HUES64 (cell line): ENCODE data around the gene RALGPS1.

Source experiments
- H3K27ac ChIP-seq: 2 replicates; pipeline ENCODE4 v1.7.0; 2013; ENCODE audit warnings: low read depth, low read length, inconsistent platforms
- H3K27me3 ChIP-seq: 2 replicates; pipeline ENCODE4 v1.6.1; 2013; ENCODE audit warnings: mild to moderate bottlenecking, low read length; ENCODE audit not compliant: insufficient read depth
- H3K36me3 ChIP-seq: 2 replicates; pipeline ENCODE4 v1.6.1; 2013; ENCODE audit warnings: mild to moderate bottlenecking, low read length; ENCODE audit not compliant: insufficient read depth
- H3K4me1 ChIP-seq: 2 replicates; pipeline ENCODE4 v1.6.1; 2013; ENCODE audit warnings: mild to moderate bottlenecking, low read length, moderate library complexity; ENCODE audit not compliant: insufficient read depth
- H3K4me3 ChIP-seq: 2 replicates; pipeline ENCODE4 v1.5.1; 2013; ENCODE audit warnings: mild to moderate bottlenecking, low read length, moderate library complexity
- H3K9ac ChIP-seq: 2 replicates; pipeline ENCODE4 v1.6.1; 2013; ENCODE audit warnings: mild to moderate bottlenecking, low read depth, low read length
- H3K9me3 ChIP-seq: 2 replicates; pipeline ENCODE4 v1.6.1; 2013; ENCODE audit warnings: low read depth, low read length; ENCODE audit not compliant: insufficient read depth
- WGBS: fragments of 150-250, 120-280 bp; methylation state at CpG from one replicate; pipeline ENCODE4 v1.1.7; 2013; ENCODE audit warnings: missing lambda C conversion rate; 5-methylcytosine and 5-hydroxymethylcytosine counted together

The RALGPS1 gene

GRCh38 chr9:127130235-127130634 is 215.7 kb downstream of the RALGPS1 start:
- 91% methylated on average over 2 of the region's 2 CpGs for whole genome bisulfite sequencing
- H3K4me1 ChIP-seq = peaks cover 33% of the 10 kb centered on the region
- H3K27ac ChIP-seq = no peak overlapping the region
- H3K9me3 ChIP-seq = no peaks in the 10 kb centered on the region
- H3K9ac ChIP-seq = no peak overlapping the region
- H3K27me3 ChIP-seq = no peaks in the 10 kb centered on the region
- H3K36me3 ChIP-seq = no peaks in the 10 kb centered on the region
- no peak overlapping the region for H3K4me3 ChIP-seq

GRCh38 chr9:127130661-127131538 is 216.3 kb downstream of the RALGPS1 start:
- Histone ChIP-seq H3K27ac (no peak overlapping the region), H3K36me3 (no peaks in the 10 kb centered on the region), H3K4me1 (peaks cover 33% of the 10 kb centered on the region), H3K9me3 (no peaks in the 10 kb centered on the region), H3K4me3 (no peak overlapping the region), H3K9ac (no peak overlapping the region), H3K27me3 (no peaks in the 10 kb centered on the region)
- 78% methylated on average over 10 of the region's 10 CpGs for WGBS

- Histone ChIP-seq H3K9me3 (no peaks in the 10 kb centered on the region), H3K4me3 (no peak overlapping the region), H3K27ac (no peak overlapping the region), H3K4me1 (peaks cover 33% of the 10 kb centered on the region), H3K27me3 (no peaks in the 10 kb centered on the region), H3K36me3 (no peaks in the 10 kb centered on the region), H3K9ac (no peak overlapping the region)
- WGBS = 69% methylated on average over 6 of the region's 6 CpGs
Measured at GRCh38 chr9:127131871-127132270, 217.3 kb downstream of the RALGPS1 start.

GRCh38 chr9:127132375-127132774 is 217.8 kb downstream of the RALGPS1 start:
- no peaks in the 10 kb centered on the region for H3K27me3 ChIP-seq
- no peak overlapping the region for H3K9ac ChIP-seq
- WGBS = 89% methylated on average over 4 of the region's 4 CpGs
- H3K4me3 ChIP-seq = no peak overlapping the region
- no peak overlapping the region for H3K27ac ChIP-seq
- H3K9me3 ChIP-seq = no peaks in the 10 kb centered on the region
- no peaks in the 10 kb centered on the region for H3K36me3 ChIP-seq
- H3K4me1 ChIP-seq = peaks cover 33% of the 10 kb centered on the region

- Histone ChIP-seq H3K36me3 (no peaks in the 10 kb centered on the region), H3K9ac (no peak overlapping the region), H3K4me3 (no peak overlapping the region), H3K4me1 (peaks cover 33% of the 10 kb centered on the region), H3K27me3 (no peaks in the 10 kb centered on the region), H3K27ac (no peak overlapping the region; the same call in 1 of the 2 replicates), H3K9me3 (no peaks in the 10 kb centered on the region)
- WGBS = 35% methylated on average over 15 of the region's 15 CpGs
Measured at GRCh38 chr9:127132921-127133647, 218.5 kb downstream of the RALGPS1 start.

- H3K27ac ChIP-seq = no peak overlapping the region; the same call in 1 of the 2 replicates
- H3K9ac ChIP-seq = no peak overlapping the region
- no peaks in the 10 kb centered on the region for H3K9me3 ChIP-seq
- H3K36me3 ChIP-seq = no peaks in the 10 kb centered on the region
- H3K4me3 ChIP-seq = no peak overlapping the region
- no peaks in the 10 kb centered on the region for H3K27me3 ChIP-seq
- H3K4me1 ChIP-seq = peaks cover 33% of the 10 kb centered on the region
- WGBS = 36% methylated on average over 13 of the region's 13 CpGs
Measured at GRCh38 chr9:127133739-127134167, 219.2 kb downstream of the RALGPS1 start.

- Histone ChIP-seq H3K27ac (no peak overlapping the region), H3K4me3 (no peak overlapping the region), H3K9ac (no peak overlapping the region), H3K4me1 (peaks cover 33% of the 10 kb centered on the region), H3K9me3 (no peaks in the 10 kb centered on the region), H3K27me3 (no peaks in the 10 kb centered on the region), H3K36me3 (no peaks in the 10 kb centered on the region)
- WGBS = 93% methylated on average over 3 of the region's 4 CpGs
Measured at GRCh38 chr9:127135056-127135745, 220.6 kb downstream of the RALGPS1 start.

- H3K27ac ChIP-seq = no peak overlapping the region
- no peak overlapping the region for H3K4me3 ChIP-seq
- H3K4me1 ChIP-seq = peaks cover 28% of the 10 kb centered on the region
- no peaks in the 10 kb centered on the region for H3K36me3 ChIP-seq
- WGBS = 91% methylated on average over 8 of the region's 8 CpGs
- H3K9me3 ChIP-seq = no peaks in the 10 kb centered on the region
- H3K9ac ChIP-seq = no peak overlapping the region
- no peaks in the 10 kb centered on the region for H3K27me3 ChIP-seq
Measured at GRCh38 chr9:127136081-127136879, 221.7 kb downstream of the RALGPS1 start.

- Histone ChIP-seq H3K4me1 (peaks cover 25% of the 10 kb centered on the region), H3K36me3 (no peaks in the 10 kb centered on the region), H3K27ac (no peak overlapping the region), H3K9ac (no peak overlapping the region), H3K27me3 (no peaks in the 10 kb centered on the region), H3K4me3 (no peak overlapping the region), H3K9me3 (no peaks in the 10 kb centered on the region)
- 94% methylated on average over 5 of the region's 5 CpGs for WGBS
Measured at GRCh38 chr9:127136880-127137639, 222.5 kb downstream of the RALGPS1 start.
